HG02970 (cell line): ENCODE measurements around the gene SEMA4B.

Experiments used
- ATAC-seq: cut with Tn5 transposase; IDR thresholded peaks from one replicate; pipeline ENCODE4 v1.9.1; 2021; ENCODE audit warnings: mild to moderate bottlenecking, moderate library complexity, moderate number of reproducible peaks; ENCODE audit not compliant: unreplicated experiment, low FRiP score

Gene SEMA4B

DNA sequence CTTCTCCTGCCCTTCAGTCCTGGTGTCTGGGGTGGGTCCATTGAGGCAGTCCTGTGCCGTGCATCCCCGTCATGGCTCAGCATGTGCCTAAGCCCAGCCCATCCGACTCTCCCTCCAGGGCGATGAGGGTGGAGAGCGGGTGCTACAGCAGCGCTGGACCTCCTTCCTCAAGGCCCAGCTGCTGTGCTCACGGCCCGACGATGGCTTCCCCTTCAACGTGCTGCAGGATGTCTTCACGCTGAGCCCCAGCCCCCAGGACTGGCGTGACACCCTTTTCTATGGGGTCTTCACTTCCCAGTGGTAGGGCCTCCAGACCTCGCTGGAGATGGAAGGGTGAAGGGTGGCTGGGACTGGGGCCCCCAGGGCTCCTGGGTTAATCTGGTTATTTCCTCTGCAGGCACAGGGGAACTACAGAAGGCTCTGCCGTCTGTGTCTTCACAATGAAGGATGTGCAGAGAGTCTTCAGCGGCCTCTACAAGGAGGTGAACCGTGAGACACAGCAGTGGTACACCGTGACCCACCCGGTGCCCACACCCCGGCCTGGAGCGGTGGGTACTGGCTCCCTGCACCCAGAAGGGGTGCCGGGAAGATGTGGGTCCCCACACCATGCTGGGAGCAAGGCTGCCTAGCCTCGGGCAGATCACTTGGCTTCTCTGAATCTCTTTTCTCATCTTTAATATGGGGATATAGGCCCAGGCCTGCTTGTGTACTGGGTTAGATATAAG lies 22.5 kb downstream of the SEMA4B start:
- ATAC-seq, result no peak

- no peak for ATAC-seq
Observed at GRCh38 chr15:90225047-90225446, 23.9 kb downstream of the SEMA4B start.

DNA sequence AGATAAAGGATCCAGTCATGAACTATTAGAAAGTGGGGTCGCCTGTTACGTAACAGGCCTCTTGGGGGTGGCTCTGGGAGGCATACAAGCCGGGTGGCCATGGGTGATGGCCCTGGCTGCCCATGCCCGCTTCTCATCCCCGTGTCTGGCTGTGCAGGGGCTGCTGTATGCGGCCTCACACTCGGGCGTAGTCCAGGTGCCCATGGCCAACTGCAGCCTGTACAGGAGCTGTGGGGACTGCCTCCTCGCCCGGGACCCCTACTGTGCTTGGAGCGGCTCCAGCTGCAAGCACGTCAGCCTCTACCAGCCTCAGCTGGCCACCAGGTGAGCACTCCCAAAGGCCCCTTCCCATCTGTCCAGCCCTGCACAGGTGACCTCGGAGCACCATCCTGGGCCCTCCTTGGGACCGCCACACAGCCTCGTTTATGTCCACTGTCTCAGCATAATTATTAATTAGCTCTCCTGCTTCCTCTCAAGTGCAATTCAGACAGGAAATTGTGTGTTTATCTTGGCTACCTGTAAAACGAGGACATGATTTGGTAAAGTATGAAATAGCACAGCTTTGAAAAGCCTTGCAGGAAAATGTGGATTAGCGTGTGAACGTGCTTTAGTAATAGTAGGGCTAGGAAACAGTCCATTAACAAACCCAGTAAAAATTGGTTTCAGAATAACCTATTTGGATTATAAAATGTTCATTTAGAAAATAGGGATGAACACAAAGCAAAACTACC lies 24.5 kb downstream of the SEMA4B start:
- ATAC-seq, result no peak

DNA sequence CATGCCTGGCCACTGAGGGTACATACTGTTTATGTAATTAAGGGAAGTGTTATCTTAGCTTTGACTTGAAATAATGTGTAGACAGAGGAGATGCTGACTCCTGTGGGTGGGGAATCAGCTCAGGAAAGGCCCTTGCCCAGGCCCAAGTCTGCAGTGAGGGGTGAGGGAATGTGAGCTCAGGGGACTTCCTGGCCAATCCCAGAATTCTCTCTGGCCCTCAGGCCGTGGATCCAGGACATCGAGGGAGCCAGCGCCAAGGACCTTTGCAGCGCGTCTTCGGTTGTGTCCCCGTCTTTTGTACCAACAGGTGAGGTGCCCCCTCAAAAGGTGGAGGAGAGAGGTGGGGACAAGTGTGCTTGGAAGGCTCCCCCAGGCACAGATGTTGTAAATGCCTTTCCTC lies 26.2 kb downstream of the SEMA4B start:
- ATAC-seq, result no peak

- no peak for ATAC-seq
Observed at GRCh38 chr15:90227816-90228772, 27.0 kb downstream of the SEMA4B start.

DNA sequence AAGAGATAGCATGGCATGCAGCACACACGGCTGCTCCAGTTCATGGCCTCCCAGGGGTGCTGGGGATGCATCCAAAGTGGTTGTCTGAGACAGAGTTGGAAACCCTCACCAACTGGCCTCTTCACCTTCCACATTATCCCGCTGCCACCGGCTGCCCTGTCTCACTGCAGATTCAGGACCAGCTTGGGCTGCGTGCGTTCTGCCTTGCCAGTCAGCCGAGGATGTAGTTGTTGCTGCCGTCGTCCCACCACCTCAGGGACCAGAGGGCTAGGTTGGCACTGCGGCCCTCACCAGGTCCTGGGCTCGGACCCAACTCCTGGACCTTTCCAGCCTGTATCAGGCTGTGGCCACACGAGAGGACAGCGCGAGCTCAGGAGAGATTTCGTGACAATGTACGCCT lies 27.8 kb downstream of the SEMA4B start:
- no peak for ATAC-seq

DNA sequence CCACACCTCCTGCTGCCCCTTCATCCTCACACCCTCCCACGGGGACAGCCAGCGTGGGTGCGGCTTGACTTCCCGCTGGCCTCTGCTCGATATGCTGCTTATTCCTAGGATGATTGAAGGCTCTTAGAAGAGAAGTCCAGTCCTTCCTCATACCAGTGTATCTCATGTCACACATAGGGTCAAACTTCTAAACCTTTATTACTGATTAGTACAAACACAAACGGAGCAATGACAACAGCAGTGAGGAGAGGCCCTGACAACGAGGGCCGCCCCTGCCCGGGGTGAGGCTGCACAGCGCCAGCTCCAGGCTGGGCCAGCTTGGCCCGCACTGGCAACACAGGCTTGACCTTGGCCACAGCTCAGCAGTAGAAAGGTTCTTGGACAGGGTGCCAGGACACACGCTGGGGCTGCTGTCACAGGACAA lies 29.0 kb downstream of the SEMA4B start:
- no peak for ATAC-seq

GRCh38 chr15:90230610-90231009 lies 29.5 kb downstream of the SEMA4B start:
- no peak for ATAC-seq

DNA sequence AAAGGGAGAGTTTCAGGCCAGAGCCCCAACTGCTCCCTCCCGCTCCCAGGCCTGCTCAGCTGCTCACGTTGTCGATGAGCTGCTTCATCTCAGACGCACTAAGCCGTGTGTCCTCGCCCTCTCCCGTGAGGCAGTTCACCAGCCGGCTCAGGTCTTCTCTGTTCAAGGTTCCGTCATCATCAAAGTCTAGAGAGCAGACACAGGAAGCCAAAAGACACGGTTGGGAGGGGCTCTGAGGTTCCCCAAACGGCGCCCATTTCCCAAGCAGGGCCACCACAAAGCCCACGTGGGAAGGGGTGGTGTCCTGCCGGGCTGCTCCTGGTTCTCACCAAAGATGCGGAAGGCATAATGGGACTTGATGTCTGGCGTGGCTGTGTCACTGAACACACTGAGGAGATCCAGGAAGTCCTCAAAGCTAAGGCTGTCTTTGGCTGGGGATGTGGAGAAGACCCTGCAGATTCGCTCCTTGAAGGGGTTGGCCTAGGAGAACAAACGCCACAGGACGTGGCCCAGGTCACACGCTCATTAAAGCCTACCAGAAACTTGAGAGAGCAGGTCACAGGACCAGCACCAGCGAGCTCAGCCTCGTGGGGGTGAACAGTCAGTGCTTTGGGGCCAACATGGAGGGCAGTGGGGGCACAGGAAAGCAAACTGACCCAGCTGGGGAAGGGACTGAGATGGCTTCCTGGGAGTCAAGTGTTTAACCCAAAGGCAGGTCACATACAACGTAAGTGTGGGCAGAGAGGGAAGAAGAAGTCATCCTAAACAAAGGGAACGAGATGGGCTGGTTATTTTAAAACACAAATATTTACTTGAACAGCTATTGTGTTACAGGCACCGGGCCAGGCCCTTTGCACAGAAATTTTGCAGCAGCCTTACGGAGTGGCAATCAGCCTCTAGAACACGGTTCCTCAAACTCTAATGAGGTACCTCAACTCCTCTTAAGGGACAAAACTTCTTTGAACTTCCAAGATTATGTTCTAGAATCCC lies 30.2 kb downstream of the SEMA4B start:
- no peak for ATAC-seq

DNA sequence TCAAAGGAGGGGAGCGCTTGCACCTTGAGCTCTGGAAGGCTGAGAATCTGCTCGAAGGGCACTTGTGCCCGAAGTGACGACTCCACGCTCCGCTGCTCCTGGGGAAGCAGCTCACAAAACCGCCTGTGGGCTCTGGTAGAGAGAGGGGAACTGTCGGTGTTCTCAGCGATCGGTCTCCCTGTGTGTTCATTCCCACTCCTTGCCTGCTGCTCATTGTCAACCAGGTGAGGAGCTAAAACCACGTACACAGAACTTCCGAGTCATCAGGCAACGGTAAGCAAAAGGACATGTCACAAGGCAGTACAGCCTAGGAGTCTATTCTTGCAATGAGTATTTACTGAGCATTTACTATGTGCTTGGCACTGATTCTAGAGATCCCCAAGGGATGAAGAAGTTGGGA lies 31.1 kb downstream of the SEMA4B start:
- ATAC-seq, result no peak

DNA sequence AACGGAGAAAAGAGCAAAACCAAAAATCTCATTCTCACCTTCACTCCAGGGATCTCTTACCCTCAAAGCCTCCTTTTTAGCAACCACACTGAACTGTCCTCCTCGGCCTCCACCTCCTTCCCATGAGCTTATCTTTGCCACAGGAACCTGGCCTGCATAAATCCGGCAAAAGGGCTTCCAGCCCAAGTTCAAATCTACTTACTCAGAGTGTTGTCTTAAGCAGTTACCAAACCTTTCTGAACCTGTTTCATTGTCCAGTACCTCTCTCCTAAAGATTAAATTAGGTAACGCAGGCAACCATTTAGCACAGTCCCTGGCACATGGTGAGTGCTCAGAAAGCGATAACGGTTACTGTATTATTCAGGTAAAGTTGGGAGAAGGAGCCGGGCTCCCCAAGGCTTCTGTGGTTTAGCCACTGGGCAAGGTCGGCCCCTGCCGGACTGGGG lies 31.8 kb downstream of the SEMA4B start:
- no peak for ATAC-seq

- ATAC-seq, result peak; percentile 92
Observed at GRCh38 chr15:90233387-90234095, 32.4 kb downstream of the SEMA4B start, which contains the start of gene CIB1. TSS of gene CIB1 (minus strand) at chr15:90233941. CDS start at chr15:90233885, 56 bp downstream.

DNA sequence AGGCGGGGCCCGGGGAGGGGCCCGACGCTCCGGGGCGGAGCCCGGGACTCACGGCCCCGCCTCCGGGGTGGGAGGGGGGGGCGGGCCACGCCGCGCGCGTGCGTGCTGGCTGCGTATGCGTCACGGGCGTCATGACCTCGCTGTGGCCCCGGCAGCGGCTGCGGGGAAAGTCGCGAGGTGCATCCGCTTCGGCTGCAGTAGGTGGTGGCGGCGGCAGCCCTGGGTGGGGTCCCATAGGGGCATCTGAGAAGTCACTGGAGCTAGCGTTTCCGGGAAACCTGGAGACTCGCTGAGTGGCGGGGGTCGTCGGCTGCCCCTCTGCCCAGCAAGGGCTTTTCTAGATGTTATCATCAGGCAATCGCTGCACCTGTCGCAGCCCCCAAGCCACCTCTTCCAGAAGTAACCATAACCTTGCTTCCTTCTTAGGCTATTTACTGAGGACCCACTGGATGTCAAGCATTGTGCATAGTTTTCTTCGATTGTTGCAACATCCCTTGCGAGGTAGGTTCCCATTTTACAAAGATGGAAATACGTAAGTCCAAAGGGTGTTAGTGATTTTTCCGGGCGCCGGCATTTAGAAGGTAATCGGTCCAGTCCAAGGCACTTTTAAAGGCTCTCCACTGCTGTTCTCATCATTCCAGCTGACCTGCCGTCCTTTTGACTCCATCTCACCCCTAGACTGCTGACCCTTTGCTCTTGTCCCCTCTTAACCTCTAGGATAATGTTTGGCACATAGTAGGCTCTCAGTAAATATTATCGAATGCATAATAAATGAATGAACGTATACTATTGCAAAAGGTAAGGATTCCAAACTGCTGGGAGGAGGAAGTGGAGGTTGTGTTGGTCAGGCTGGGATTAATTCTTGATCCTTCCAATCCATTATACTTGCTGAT lies 33.2 kb downstream of the SEMA4B start, which contains the start of gene GDPGP1:
GDPGP1 (plus strand) TSS at position 114 of the 893 bp plus-strand sequence. CDS start 6,700 bp downstream, outside the sequence.
- ATAC-seq, result no peak

GRCh38 chr15:90239371-90239770 lies 38.2 kb downstream of the SEMA4B start:
- ATAC-seq, result no peak

- no peak for ATAC-seq
Observed at GRCh38 chr15:90240856-90241255, 39.7 kb downstream of the SEMA4B start.

- ATAC-seq, result no peak
Observed at GRCh38 chr15:90241343-90242192, 40.4 kb downstream of the SEMA4B start.
